Liver (tissue), 3 donors: ENCODE data around the gene SPARC.

Experiments used
- GABPA ChIP-seq, 2 donors: IDR thresholded peaks in 1 of 2; conservative IDR thresholded peaks in 1 of 2; 2 replicates each; pipeline ENCODE4 v1.6.1; 2016; ENCODE audit warnings: antibody characterized with exemption in 2 of 2, mild to moderate bottlenecking in 1 of 2, moderate library complexity in 1 of 2
- JUND ChIP-seq, 2 donors: IDR thresholded peaks; 2 replicates each; pipeline ENCODE4 v1.6.1; 2016; ENCODE audit warnings: antibody characterized with exemption in 2 of 2
- RAD21 ChIP-seq, 2 donors: IDR thresholded peaks; 2 replicates each; pipeline ENCODE4 v1.6.1; 2016; ENCODE audit warnings: antibody characterized with exemption in 2 of 2, mild to moderate bottlenecking in 2 of 2
- REST ChIP-seq: IDR thresholded peaks from 2 replicates; pipeline ENCODE4 v1.6.1; 2016; ENCODE audit warnings: antibody characterized with exemption, mild to moderate bottlenecking
- RXRA ChIP-seq, 2 donors: IDR thresholded peaks; 2 replicates each; pipeline ENCODE4 v1.6.1; 2017 to 2018; ENCODE audit warnings: antibody characterized with exemption in 2 of 2, mild to moderate bottlenecking in 1 of 2
- TAF1 ChIP-seq: conservative IDR thresholded peaks from 2 replicates; pipeline ENCODE4 v1.6.1; 2016; ENCODE audit warnings: antibody characterized with exemption, mild to moderate bottlenecking
- ZBTB33 ChIP-seq: IDR thresholded peaks from 2 replicates; pipeline ENCODE4 v1.6.1; 2016; ENCODE audit warnings: antibody characterized with exemption
- TF ChIP-seq, protein P1 (sequence below): fragments of 150-350 bp; IDR thresholded peaks from 2 replicates; pipeline ENCODE4 v1.5.1; 2017; ENCODE audit warnings: improper control_type of control experiment, low read depth, low read length; ENCODE audit not compliant: missing input control
- TF ChIP-seq, protein P2 (sequence below): IDR thresholded peaks from 2 replicates; pipeline ENCODE4 v1.6.1; 2016; ENCODE audit warnings: antibody characterized with exemption
- donor health status: healthy.
- donor health status: healthy.

GRCh38 chr5:151637676-151638075 is 49.0 kb downstream of the SPARC start:
- no peak for TF ChIP-seq RAD21 (IDR thresholded peaks at IDR 0.05)
- TF ChIP-seq, protein P1, sequence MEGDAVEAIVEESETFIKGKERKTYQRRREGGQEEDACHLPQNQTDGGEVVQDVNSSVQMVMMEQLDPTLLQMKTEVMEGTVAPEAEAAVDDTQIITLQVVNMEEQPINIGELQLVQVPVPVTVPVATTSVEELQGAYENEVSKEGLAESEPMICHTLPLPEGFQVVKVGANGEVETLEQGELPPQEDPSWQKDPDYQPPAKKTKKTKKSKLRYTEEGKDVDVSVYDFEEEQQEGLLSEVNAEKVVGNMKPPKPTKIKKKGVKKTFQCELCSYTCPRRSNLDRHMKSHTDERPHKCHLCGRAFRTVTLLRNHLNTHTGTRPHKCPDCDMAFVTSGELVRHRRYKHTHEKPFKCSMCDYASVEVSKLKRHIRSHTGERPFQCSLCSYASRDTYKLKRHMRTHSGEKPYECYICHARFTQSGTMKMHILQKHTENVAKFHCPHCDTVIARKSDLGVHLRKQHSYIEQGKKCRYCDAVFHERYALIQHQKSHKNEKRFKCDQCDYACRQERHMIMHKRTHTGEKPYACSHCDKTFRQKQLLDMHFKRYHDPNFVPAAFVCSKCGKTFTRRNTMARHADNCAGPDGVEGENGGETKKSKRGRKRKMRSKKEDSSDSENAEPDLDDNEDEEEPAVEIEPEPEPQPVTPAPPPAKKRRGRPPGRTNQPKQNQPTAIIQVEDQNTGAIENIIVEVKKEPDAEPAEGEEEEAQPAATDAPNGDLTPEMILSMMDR = no peak
- TF ChIP-seq JUND (IDR thresholded peaks at IDR 0.05) = no peak
- no peak for TF ChIP-seq REST
- TF ChIP-seq, protein P2, sequence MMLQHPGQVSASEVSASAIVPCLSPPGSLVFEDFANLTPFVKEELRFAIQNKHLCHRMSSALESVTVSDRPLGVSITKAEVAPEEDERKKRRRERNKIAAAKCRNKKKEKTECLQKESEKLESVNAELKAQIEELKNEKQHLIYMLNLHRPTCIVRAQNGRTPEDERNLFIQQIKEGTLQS = no peak
- no peak for TF ChIP-seq TAF1
- no peak for TF ChIP-seq RXRA (IDR thresholded peaks at IDR 0.05)
- no peak for TF ChIP-seq GABPA (IDR thresholded peaks at IDR 0.05 in 1 of 2, conservative IDR thresholded peaks at IDR 0.05 in 1 of 2)
- no peak for TF ChIP-seq ZBTB33
